ENCODE data around the gene SLC25A26.
"Not testable (repeated sequence)": the region's sequence is repeated elsewhere in the genome, so short reads cannot be mapped to it uniquely, and the experiment has no call there.

SLC25A26 gene

GRCh38 chr3:66270288-66270687 is 49.5 kb downstream of the SLC25A26 start:
- no peak for DNase-seq (ENCODE audit: low spot score)

- DNase-seq (ENCODE audit: low spot score) = no peak
Measured at GRCh38 chr3:66270701-66271100, 49.9 kb downstream of the SLC25A26 start.

GRCh38 chr3:66271231-66271630 is 50.4 kb downstream of the SLC25A26 start:
- DNase-seq (ENCODE audit: low spot score) = no peak

GRCh38 chr3:66272016-66272415 is 51.2 kb downstream of the SLC25A26 start:
- DNase-seq (ENCODE audit: low spot score) = no peak

GRCh38 chr3:66274837-66275236 is 54.0 kb downstream of the SLC25A26 start:
- not testable (repeated sequence) for DNase-seq (ENCODE audit: low spot score)

- no peak for DNase-seq (ENCODE audit: low spot score)
Measured at GRCh38 chr3:66276705-66277274, 56.0 kb downstream of the SLC25A26 start.

GRCh38 chr3:66279168-66279567 is 58.4 kb downstream of the SLC25A26 start:
- no peak for DNase-seq (ENCODE audit: low spot score)

- DNase-seq (ENCODE audit: low spot score) = no peak
Measured at GRCh38 chr3:66280304-66280703, 59.5 kb downstream of the SLC25A26 start.

- not testable (repeated sequence) for DNase-seq (ENCODE audit: low spot score)
Measured at GRCh38 chr3:66291922-66292321, 71.1 kb downstream of the SLC25A26 start.

GRCh38 chr3:66297260-66297873 is 76.6 kb downstream of the SLC25A26 start:
- DNase-seq (ENCODE audit: low spot score) = no peak

- no peak for DNase-seq (ENCODE audit: low spot score)
Measured at GRCh38 chr3:66297900-66298299, 77.1 kb downstream of the SLC25A26 start.

- no peak for DNase-seq (ENCODE audit: low spot score)
Measured at GRCh38 chr3:66298591-66298990, 77.8 kb downstream of the SLC25A26 start.

GRCh38 chr3:66299085-66299484 is 78.3 kb downstream of the SLC25A26 start:
- not testable (repeated sequence) for DNase-seq (ENCODE audit: low spot score)

- no peak for DNase-seq (ENCODE audit: low spot score)
Measured at GRCh38 chr3:66299891-66300290, 79.1 kb downstream of the SLC25A26 start.

- no peak for DNase-seq (ENCODE audit: low spot score)
Measured at GRCh38 chr3:66302288-66302687, 81.5 kb downstream of the SLC25A26 start.

GRCh38 chr3:66303491-66303901 is 82.7 kb downstream of the SLC25A26 start:
- DNase-seq (ENCODE audit: low spot score) = no peak

- DNase-seq (ENCODE audit: low spot score) = no peak
Measured at GRCh38 chr3:66304293-66304692, 83.5 kb downstream of the SLC25A26 start.

GRCh38 chr3:66306086-66306485 is 85.3 kb downstream of the SLC25A26 start:
- DNase-seq (ENCODE audit: low spot score) = not testable (repeated sequence)

- DNase-seq (ENCODE audit: low spot score) = not testable (repeated sequence)
Measured at GRCh38 chr3:66306991-66307390, 86.2 kb downstream of the SLC25A26 start.

- DNase-seq (ENCODE audit: low spot score) = no peak
Measured at GRCh38 chr3:66312039-66312438, 91.2 kb downstream of the SLC25A26 start.

- DNase-seq (ENCODE audit: low spot score) = no peak
Measured at GRCh38 chr3:66314455-66314854, 93.7 kb downstream of the SLC25A26 start.

GRCh38 chr3:66317750-66318376 is 97.1 kb downstream of the SLC25A26 start:
- DNase-seq (ENCODE audit: low spot score) = no peak

GRCh38 chr3:66320390-66320789 is 99.6 kb downstream of the SLC25A26 start:
- DNase-seq (ENCODE audit: low spot score) = no peak

GRCh38 chr3:66322436-66322835 is 101.6 kb downstream of the SLC25A26 start:
- DNase-seq (ENCODE audit: low spot score) = no peak
